T-cell (primary cell): Measurements from ENCODE around the gene PMEPA1. TPM values are rescaled to one million over a fixed set of nuclear protein-coding genes. Genes with fewer than 3 reads are reported as not detected.
A peak's percentile ranks its signal among the peaks of the same experiment; 100 is the strongest.

ENCODE experiments used
- ATAC-seq, 4 experiments: fragments of 200-7000 bp in 3 of 4; fragments of 150-1000 bp in 1 of 4; cut with Tn5 transposase; replicated peaks in 1 of 4; 1 replicate in 3 of 4; 2 replicates in 1 of 4; pipeline ENCODE4 v1.10.0; 2021; ENCODE audit warnings: moderate library complexity in 3 of 4, mild to moderate bottlenecking in 2 of 4, moderate number of reproducible peaks in 1 of 4
- CTCF ChIA-PET, 2 donors: fragments of 300-600 bp; sonication (Branson Sonifier 250); formaldehyde crosslinking; loops; one replicate each; lab custom pipeline; 2022; ENCODE audit warnings: antibody characterized with exemption in 2 of 2; lab: Charles Lee
- POLR2A ChIA-PET, 2 donors: fragments of 300-600 bp; sonication (Branson Sonifier 250); formaldehyde crosslinking; loops; one replicate each; lab custom pipeline; 2022; ENCODE audit warnings: antibody characterized with exemption in 2 of 2; lab: Charles Lee
- DNase-seq, 35 experiments: peaks; one replicate each; pipeline versions ENCODE4 v3.0.0 to v3.0.0-alpha.2; 2013 to 2023
- H3K27ac ChIP-seq: one replicate; pipeline ENCODE4 v1.5.1; 2013; ENCODE audit warnings: low read length
- H3K27me3 ChIP-seq, 2 experiments: replicated peaks in 1 of 2; 1 replicate in 1 of 2; 2 replicates in 1 of 2; pipeline versions ENCODE4 v1.6.1 to v1.7.0; 2013; ENCODE audit warnings: low read length in 1 of 2, mixed read lengths in 1 of 2; ENCODE audit not compliant: control insufficient read depth in 2 of 2, insufficient read depth in 2 of 2; ENCODE audit errors: extremely low read depth in 1 of 2
- H3K36me3 ChIP-seq, 2 donors: 1 replicate in 1 of 2; 2 replicates in 1 of 2; pipeline versions ENCODE4 v1.6.1 to v1.7.0; 2013; ENCODE audit warnings: low read length in 1 of 2; ENCODE audit not compliant: control insufficient read depth in 2 of 2, insufficient read depth in 1 of 2; ENCODE audit errors: extremely low read depth in 1 of 2
- H3K4me1 ChIP-seq, 2 experiments: 1 replicate in 1 of 2; 2 replicates in 1 of 2; pipeline versions ENCODE4 v1.6.1 to v1.7.0; 2013; ENCODE audit warnings: low read length in 2 of 2, mixed read lengths in 1 of 2; ENCODE audit not compliant: insufficient read depth in 2 of 2, control insufficient read depth in 1 of 2; ENCODE audit errors: extremely low read depth in 1 of 2
- H3K4me3 ChIP-seq, 2 donors: 1 replicate in 1 of 2; 2 replicates in 1 of 2; pipeline versions ENCODE4 v1.5.1 to v1.7.0; 2013; ENCODE audit warnings: mild to moderate bottlenecking in 2 of 2, low read length in 1 of 2, moderate library complexity in 1 of 2; ENCODE audit not compliant: control insufficient read depth in 1 of 2; ENCODE audit errors: extremely low read depth in 1 of 2
- H3K9me3 ChIP-seq: 2 replicates; pipeline ENCODE4 v1.7.0; 2013
- H3K27ac Mint-ChIP-seq, 2 donors: one replicate each; pipeline ENCODE4 v1.8.0; 2020 to 2021; ENCODE audit warnings: mild to moderate bottlenecking in 2 of 2, mixed read lengths in 2 of 2
- H3K27me3 Mint-ChIP-seq, 2 donors: one replicate each; pipeline ENCODE4 v1.8.0; 2021 to 2022; ENCODE audit warnings: mixed read lengths in 2 of 2
- H3K36me3 Mint-ChIP-seq: one replicate; pipeline ENCODE4 v1.8.0; 2021; ENCODE audit warnings: mixed read lengths
- H3K4me1 Mint-ChIP-seq, 3 donors: one replicate each; pipeline ENCODE4 v1.8.0; 2020 to 2022; ENCODE audit warnings: mixed read lengths in 3 of 3, mild to moderate bottlenecking in 1 of 3
- H3K4me3 Mint-ChIP-seq, 3 donors: one replicate each; pipeline ENCODE4 v1.8.0; 2020 to 2022; ENCODE audit warnings: mild to moderate bottlenecking in 3 of 3, mixed read lengths in 3 of 3, moderate library complexity in 3 of 3
- H3K9me3 Mint-ChIP-seq, 3 donors: one replicate each; pipeline ENCODE4 v1.8.0; 2020 to 2022; ENCODE audit warnings: mixed read lengths in 3 of 3
- WGBS: methylation state at CpG from one replicate; pipeline ENCODE4 v1.1.5; 2013; ENCODE audit warnings: missing lambda C conversion rate; ENCODE audit not compliant: insufficient coverage; 5-methylcytosine and 5-hydroxymethylcytosine counted together
- total RNA-seq, 35 experiments: library from RNA in 6 of 35; stranded (reverse) in 6 of 35; fragments of 120-200 nt in 1 of 35; gene quantifications; one replicate each; pipeline versions ENCODE4 v1.2.1 to v1.2.4 and lab custom pipeline; 2013 to 2026

Gene PMEPA1
- total RNA-seq, 5 donors from 2014 or later (not counting 1 experiment from before 2014, with no cell fraction given): 6.0 to 30.4 (median 21.7) TPM

DNA sequence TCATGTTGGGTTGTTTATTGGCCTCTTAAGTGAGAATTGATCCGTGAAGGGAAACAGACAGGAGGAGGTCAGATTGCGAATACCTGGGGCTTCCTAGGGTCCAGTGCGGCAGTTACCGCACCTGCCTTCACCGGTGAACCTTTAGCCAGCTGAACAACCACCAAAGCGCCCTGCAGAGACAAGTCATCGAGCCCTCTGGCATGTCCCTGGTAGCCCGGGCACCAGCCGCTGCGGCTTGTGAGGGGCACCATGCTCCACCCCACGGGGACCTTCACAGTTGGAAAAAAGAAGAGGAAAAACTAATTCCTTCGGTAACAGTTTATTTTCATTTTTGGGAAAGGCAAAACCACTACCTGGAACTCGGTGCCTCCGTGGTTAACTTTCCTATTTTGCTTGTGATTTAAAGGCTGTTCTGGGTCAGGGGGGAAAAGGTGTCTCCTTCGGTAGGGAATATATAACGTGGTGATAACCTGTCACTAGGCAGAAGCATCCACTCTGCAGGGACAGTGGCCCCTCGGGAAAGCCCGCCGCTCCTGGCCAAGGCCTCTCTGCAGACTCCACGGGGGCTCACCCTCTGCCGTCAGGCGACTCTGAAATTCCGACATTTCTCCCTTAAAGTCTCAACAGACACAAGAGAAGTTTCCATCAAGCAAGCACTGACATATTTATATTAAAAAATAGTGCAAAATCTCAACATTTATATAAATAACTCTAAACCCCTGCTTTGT is 58.9 kb downstream of the PMEPA1 start:
- no peaks in the 10 kb centered on the region for H3K27me3 Mint-ChIP-seq
- H3K9me3 ChIP-seq: no peaks in the 10 kb centered on the region
- ATAC-seq (no peak), DNase-seq (peak in 1 of 35 experiments; percentile 4)
- 87% methylated on average over 15 of the region's 23 CpGs for WGBS
- H3K4me1 Mint-ChIP-seq: peaks cover 6 to 16% (median 10%) of the 10 kb centered on the region in 3 donors
- H3K4me3 Mint-ChIP-seq: no peak overlapping the region
- no peak overlapping the region for H3K27ac Mint-ChIP-seq
- H3K4me1 ChIP-seq: peaks cover 0 to 15% of the 10 kb centered on the region in 2 experiments
- ChIA-PET CTCF (interaction anchor here in 1 of 2 donors (0.6 kb wide), 3 partner anchors 16 to 384 kb away, joined by 3 read pairs; no protein-coding TSS in a partner anchor), POLR2A (no interaction called here)
- no peaks in the 10 kb centered on the region for H3K27me3 ChIP-seq
- H3K4me3 ChIP-seq: no peak overlapping the region
- H3K36me3 ChIP-seq: peaks cover 0 to 7% of the 10 kb centered on the region in 2 donors
- H3K36me3 Mint-ChIP-seq: peaks cover 10% of the 10 kb centered on the region
- no peaks in the 10 kb centered on the region for H3K9me3 Mint-ChIP-seq
- H3K27ac ChIP-seq: no peak overlapping the region

DNA sequence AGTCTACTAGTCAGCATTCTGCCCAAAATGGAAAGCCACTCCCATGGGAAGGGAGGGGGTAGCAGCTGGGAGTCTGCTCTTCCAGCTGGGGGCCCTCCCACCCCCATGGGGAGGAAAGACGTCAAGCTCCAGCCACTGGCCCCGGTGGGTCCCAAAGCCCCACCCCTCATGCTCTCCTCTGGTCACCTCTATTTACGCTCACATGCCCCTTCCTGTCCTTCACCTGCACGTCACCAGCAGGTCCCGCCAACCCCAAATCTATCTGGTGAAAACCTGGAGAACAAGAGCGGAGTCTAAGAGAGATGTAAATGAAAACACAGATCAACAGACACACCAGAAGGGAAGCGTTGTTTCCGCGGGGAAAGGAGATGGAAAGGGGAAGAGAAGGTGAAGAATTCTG is 59.5 kb downstream of the PMEPA1 start:
- CTCF ChIA-PET: no interaction called here
- WGBS: no CpG with 5 or more reads among the region's 9 CpGs

DNA sequence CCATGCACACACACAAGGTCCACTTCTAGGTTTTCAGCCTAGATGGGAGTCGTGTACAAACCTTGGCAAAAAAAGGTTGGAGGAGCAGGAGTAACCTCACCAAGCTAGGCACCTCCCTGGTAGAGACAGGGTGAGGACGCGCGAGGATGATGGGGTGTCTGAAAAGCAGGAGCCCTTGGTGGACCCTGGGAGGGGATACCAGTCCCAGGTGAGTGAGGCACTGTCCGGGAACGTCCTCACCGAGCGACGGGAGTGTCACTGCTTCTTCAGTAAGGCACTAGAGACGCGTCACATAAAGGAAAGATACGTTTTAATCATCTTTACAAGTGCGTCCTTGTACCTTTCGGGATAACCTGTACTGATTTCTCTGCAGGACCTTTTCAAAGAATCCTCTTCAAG is 60.2 kb downstream of the PMEPA1 start:
- no peak overlapping the region for H3K27ac ChIP-seq
- Mint-ChIP-seq H3K4me3 (no peak overlapping the region), H3K27ac (no peak overlapping the region), H3K4me1 (peaks cover 5 to 9% (median 5%) of the 10 kb centered on the region in 3 donors), H3K27me3 (no peaks in the 10 kb centered on the region), H3K36me3 (peaks cover 10% of the 10 kb centered on the region), H3K9me3 (peaks cover 3 to 4% (median 4%) of the 10 kb centered on the region in 3 donors)
- H3K36me3 ChIP-seq: peaks cover 0 to 7% of the 10 kb centered on the region in 2 donors
- WGBS: 92% methylated on average over 13 of the region's 14 CpGs
- ChIA-PET CTCF (no interaction called here), POLR2A (no interaction called here)
- peaks cover 0 to 9% of the 10 kb centered on the region in 2 experiments for H3K4me1 ChIP-seq
- DNase-seq (peak in 1 of 35 experiments; percentile 12), ATAC-seq (no peak)
- H3K4me3 ChIP-seq: no peak overlapping the region
- no peaks in the 10 kb centered on the region for H3K27me3 ChIP-seq
- no peaks in the 10 kb centered on the region for H3K9me3 ChIP-seq

More for the DNA sequence above, 59.5 kb downstream of the PMEPA1 start:
- no peak for ATAC-seq
- peak in 1 of 35 experiments; percentile 0 for DNase-seq
- no peaks in the 10 kb centered on the region for H3K9me3 ChIP-seq
- Mint-ChIP-seq H3K36me3 (peaks cover 10% of the 10 kb centered on the region), H3K27ac (no peak overlapping the region), H3K4me3 (no peak overlapping the region), H3K27me3 (no peaks in the 10 kb centered on the region), H3K4me1 (peaks cover 6 to 16% (median 10%) of the 10 kb centered on the region in 3 donors), H3K9me3 (peaks cover 0 to 2% (median 0%) of the 10 kb centered on the region in 3 donors)
- H3K27ac ChIP-seq: no peak overlapping the region
- H3K4me1 ChIP-seq: peaks cover 0 to 15% of the 10 kb centered on the region in 2 experiments
- POLR2A ChIA-PET: no interaction called here
- H3K36me3 ChIP-seq: peaks cover 0 to 7% of the 10 kb centered on the region in 2 donors
- H3K4me3 ChIP-seq: no peak overlapping the region
- H3K27me3 ChIP-seq: no peaks in the 10 kb centered on the region

DNA sequence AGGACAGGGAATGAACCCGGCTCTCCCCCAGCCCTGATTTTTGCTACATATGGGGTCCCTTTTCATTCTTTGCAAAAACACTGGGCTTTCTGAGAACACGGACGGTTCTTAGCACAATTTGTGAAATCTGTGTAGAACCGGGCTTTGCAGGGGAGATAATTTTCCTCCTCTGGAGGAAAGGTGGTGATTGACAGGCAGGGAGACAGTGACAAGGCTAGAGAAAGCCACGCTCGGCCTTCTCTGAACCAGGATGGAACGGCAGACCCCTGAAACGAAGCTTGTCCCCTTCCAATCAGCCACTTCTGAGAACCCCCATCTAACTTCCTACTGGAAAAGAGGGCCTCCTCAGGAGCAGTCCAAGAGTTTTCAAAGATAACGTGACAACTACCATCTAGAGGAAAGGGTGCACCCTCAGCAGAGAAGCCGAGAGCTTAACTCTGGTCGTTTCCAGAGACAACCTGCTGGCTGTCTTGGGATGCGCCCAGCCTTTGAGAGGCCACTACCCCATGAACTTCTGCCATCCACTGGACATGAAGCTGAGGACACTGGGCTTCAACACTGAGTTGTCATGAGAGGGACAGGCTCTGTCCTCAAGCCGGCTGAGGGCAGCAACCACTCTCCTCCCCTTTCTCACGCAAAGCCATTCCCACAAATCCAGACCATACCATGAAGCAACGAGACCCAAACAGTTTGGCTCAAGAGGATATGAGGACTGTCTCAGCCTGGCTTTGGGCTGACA is 60.8 kb downstream of the PMEPA1 start:
- Mint-ChIP-seq H3K4me3 (no peak overlapping the region), H3K27ac (no peak overlapping the region), H3K9me3 (peaks cover 7 to 8% (median 7%) of the 10 kb centered on the region in 3 donors), H3K27me3 (no peaks in the 10 kb centered on the region), H3K4me1 (peaks cover 0 to 4% (median 0%) of the 10 kb centered on the region in 3 donors), H3K36me3 (peaks cover 12% of the 10 kb centered on the region)
- Histone ChIP-seq H3K27ac (no peak overlapping the region), H3K4me1 (peaks cover 0 to 3% of the 10 kb centered on the region in 2 experiments), H3K27me3 (no peaks in the 10 kb centered on the region), H3K36me3 (peaks cover 0 to 7% of the 10 kb centered on the region in 2 donors), H3K9me3 (no peaks in the 10 kb centered on the region), H3K4me3 (no peak overlapping the region)
- CTCF ChIA-PET: no interaction called here
- ATAC-seq: no peak
- POLR2A ChIA-PET: no interaction called here
- peak in 1 of 35 experiments; percentile 19 for DNase-seq
- WGBS: 84% methylated on average over 10 of the region's 15 CpGs

DNA sequence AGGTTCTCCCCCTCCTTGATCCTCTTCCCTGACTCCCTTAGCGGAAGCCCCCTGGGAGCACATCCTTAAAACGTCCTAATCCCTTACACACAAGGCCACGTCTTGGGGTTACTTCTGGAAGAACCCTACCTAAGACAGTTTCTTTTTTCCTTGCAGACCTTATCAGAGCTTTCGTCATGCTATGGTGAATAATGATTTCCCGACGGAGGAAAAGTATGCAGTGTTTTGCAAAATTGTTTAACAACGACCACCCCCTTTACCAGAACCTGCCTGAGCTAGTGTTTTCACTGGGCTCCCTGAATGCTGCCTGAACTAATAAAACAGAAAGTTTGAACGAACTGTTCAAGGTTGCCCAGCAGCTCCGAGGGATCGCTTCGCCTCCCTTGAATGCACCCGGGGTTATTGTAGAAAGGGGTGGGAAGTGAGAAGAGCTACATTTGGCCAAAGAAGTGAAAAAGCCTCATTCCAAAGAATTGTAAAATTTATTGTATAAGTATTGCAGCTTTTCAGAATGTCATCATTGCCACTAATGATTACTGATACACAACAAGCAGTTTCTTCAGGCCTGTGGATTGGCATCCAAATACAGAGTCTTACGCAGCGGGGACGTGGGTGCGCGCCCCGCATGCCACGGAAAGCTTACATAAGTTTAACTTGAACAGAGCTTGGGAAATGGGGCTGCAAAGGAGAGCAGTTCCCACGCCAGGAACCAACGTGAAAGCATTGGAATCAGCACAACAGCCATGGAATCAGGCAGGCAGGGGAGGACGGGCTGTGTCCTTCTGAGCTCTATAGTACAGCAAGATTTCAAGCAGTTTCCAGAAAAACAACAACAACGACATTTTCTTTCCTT is 61.7 kb downstream of the PMEPA1 start:
- Mint-ChIP-seq H3K27ac (no peak overlapping the region), H3K36me3 (peaks cover 14% of the 10 kb centered on the region), H3K4me3 (no peak overlapping the region), H3K4me1 (no peaks in the 10 kb centered on the region), H3K27me3 (no peaks in the 10 kb centered on the region), H3K9me3 (peaks cover 7 to 15% (median 14%) of the 10 kb centered on the region in 3 donors)
- CTCF ChIA-PET: no interaction called here
- ATAC-seq: no peak
- POLR2A ChIA-PET: no interaction called here
- H3K4me1 ChIP-seq: no peaks in the 10 kb centered on the region
- peaks cover 0 to 7% of the 10 kb centered on the region in 2 donors for H3K36me3 ChIP-seq
- H3K27ac ChIP-seq: no peak overlapping the region
- WGBS: 91% methylated on average over 15 of the region's 23 CpGs
- no peaks in the 10 kb centered on the region for H3K27me3 ChIP-seq
- peak in 1 of 35 experiments; percentile 1 for DNase-seq
- no peaks in the 10 kb centered on the region for H3K9me3 ChIP-seq
- H3K4me3 ChIP-seq: no peak overlapping the region
